Choroid plexus epithelial cell (primary cell): Measurements from ENCODE around the gene AIP.

Experiments used
- DNase-seq: peaks from one replicate; pipeline ENCODE4 v3.0.0-alpha.2; 2010; ENCODE audit warnings: low read depth
- H3K4me3 ChIP-seq: 2 replicates; pipeline ENCODE4 v1.5.1; 2011; ENCODE audit warnings: low read depth, mild to moderate bottlenecking, control low read depth, low read length, moderate library complexity
- TF ChIP-seq, protein P1 (sequence below): conservative IDR thresholded peaks from 2 replicates; pipeline ENCODE4 v1.5.1; 2011; ENCODE audit warnings: low read depth, mild to moderate bottlenecking, control low read depth, inconsistent platforms, low read length, moderate library complexity

The AIP gene

DNA sequence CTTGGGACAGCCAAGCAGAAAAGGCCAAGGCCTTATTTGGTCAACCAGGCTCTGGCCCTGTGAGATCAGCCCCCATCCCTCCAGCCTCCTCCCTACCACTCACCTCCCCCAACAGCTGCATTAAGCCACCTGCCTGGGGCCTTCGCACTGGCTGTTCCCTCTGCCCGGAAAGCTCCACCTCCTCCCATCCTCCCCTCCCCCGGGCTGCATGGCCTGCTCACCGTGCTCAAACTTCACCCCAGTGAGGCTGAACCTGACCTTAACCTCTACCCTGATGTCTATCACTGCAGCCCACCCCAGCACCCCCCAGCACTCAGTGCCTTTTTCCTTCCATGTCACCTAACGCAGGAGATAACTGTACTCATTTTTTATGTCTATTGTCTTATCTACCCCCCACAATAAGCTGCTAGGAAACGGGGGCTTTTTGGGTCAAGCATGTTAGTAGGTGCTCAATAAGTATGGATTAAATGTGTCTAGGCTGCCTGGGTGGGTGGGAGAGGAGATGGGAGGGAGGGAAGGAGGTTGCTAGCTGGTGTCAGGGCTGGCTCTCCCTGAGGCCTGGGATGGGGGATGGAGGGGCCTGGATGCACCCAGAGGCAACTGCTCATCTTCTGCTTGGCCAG is 46.3 kb upstream of the AIP start:
- no peak for DNase-seq
- TF ChIP-seq, protein P1, sequence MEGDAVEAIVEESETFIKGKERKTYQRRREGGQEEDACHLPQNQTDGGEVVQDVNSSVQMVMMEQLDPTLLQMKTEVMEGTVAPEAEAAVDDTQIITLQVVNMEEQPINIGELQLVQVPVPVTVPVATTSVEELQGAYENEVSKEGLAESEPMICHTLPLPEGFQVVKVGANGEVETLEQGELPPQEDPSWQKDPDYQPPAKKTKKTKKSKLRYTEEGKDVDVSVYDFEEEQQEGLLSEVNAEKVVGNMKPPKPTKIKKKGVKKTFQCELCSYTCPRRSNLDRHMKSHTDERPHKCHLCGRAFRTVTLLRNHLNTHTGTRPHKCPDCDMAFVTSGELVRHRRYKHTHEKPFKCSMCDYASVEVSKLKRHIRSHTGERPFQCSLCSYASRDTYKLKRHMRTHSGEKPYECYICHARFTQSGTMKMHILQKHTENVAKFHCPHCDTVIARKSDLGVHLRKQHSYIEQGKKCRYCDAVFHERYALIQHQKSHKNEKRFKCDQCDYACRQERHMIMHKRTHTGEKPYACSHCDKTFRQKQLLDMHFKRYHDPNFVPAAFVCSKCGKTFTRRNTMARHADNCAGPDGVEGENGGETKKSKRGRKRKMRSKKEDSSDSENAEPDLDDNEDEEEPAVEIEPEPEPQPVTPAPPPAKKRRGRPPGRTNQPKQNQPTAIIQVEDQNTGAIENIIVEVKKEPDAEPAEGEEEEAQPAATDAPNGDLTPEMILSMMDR: no peak
- H3K4me3 ChIP-seq: no peak overlapping the region

DNA sequence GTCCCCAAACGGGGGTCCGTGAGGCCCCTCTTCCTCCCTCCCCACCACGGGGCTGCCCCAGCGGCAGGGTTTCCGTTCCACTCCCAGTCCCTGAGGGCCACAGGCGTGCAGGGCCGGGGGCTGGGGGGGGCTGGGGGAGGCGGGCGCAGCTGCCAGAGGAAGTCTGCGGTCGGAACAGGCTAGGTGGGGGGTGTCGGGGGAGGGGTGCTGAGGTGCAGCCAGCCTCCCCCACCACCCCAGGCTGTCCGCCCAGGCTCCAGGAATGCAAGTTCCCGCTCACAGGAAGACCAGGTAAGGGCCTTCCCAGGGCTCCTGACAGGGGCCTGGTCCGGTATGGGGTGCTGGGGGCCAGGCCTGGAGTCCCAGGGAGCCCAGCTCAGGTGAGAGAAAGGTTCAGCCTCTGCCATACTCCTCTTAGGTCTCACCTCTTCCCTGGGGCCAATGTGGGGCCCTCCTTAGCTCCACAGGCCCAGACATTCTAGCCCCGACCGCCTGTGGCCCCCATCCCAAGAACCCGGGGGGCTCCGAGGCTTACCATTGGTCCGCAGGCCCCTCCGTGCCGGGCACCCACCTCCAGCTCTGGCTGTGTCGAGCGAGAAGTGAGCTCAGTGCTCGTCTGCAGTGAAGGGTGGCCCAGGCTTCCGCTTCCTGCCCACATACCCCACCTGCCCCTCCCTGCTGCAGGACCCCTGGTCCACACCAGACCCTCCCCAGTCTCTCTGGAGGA is 45.6 kb upstream of the AIP start, which contains the start of gene PTPRCAP:
TSS of gene PTPRCAP (minus strand) at position 601 of the 727 bp plus-strand sequence. CDS start at position 538, 63 bp downstream.
- no peak for DNase-seq
- no peak within 1 kb of the TSS for H3K4me3 ChIP-seq
- TF ChIP-seq, protein P1: no peak

DNA sequence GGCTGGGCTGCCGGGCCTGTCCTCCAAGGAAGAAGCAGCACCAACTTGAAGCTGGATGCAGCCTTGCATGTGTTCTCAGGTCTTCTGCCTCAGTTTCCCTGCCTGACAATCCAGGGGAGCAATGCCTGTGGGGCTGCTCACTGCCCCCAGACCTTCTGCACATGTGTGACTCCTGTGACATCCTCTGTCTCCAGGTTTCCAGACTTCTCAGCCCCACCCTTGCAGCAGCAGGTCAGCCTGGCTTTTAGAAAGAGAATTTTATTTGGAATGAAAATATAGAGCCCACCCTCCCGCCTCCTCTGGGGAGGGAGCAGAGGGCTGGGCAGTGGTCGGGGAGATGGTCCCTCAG is 45.0 kb upstream of the AIP start:
- DNase-seq: no peak
- no peak overlapping the region for H3K4me3 ChIP-seq
- TF ChIP-seq, protein P1: no peak

DNA sequence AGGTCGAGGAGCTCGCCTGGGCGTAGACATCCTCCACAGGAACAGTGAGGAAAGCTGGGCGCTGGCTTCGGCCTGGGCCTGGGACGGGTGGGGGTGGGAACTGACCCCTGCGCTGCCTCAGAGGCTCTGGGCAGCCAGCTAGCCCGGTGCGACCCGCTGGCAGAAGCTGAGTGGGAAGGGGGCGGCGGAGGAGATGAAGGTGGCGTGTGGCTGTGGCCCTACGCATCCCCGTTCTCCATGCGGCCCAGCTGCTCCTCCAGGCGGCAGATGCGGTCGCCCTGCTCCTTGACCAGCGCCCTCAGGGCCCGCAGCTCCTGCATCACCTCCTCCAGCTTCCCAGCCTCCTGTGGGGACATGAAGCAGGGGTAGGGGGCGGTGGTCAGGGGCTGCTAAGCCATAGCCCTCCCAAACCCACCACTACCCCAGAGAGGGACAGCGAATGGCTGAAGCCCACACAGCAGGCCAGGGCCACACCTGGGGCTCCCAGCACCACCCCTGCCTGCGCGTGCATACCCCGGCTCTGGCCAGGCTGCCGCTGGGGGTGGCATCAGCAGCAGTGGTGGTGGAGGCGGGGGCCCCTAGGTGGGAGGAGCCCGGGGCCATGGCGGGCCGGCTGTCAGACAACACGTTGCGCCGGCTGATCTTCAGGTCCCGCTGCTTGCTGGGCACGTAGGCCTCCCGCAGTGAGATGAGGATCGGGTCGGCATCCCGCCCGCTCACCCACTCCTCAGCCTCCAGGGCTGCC is 44.5 kb upstream of the AIP start:
- TF ChIP-seq, protein P1: no peak
- H3K4me3 ChIP-seq: no peak overlapping the region
- no peak for DNase-seq

DNA sequence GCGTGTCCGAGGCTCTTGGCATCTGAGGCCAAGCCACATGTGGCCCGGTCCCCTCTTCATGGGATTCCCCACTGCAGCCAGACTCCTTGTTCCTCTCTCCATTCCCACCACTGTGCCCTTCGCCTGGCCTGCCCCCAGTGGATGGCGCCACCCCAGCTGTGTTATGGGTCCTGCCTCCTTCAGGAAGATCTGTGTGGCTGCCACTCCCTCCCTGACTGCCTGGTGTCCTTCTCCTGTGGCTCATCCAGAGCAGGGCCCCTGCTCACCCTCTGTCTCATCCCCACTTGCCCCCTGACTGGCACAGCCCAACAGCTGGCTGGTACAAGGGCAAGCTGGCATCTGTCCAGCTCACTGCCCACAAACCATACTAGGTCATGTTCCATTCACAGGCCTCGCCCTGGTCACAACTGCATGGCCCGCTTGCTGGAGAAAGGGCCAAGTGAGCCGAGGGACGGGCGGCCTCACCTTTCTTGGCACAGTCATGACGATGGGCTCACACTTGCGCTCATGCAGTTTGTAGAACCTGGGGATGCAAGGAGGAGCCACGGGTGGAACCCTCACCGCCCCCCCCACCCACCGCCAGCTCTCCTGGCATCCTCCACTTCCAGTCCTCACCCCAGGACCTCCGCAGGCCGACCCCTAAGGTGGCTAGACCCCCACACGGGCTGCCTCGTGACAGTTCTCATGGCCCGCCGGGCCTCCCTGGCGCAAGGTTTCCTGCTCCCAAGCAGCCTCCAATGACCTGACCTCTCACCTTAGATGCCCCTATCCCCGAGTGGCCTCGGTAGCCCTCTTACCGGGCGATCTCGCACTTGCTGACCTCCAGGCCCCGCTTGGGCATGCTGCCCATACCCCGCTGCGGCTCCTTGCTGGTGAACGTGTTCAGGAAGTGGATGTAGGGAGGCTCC is 43.3 kb upstream of the AIP start:
- no peak for DNase-seq
- H3K4me3 ChIP-seq: no peak overlapping the region
- TF ChIP-seq, protein P1: peak; percentile 22

DNA sequence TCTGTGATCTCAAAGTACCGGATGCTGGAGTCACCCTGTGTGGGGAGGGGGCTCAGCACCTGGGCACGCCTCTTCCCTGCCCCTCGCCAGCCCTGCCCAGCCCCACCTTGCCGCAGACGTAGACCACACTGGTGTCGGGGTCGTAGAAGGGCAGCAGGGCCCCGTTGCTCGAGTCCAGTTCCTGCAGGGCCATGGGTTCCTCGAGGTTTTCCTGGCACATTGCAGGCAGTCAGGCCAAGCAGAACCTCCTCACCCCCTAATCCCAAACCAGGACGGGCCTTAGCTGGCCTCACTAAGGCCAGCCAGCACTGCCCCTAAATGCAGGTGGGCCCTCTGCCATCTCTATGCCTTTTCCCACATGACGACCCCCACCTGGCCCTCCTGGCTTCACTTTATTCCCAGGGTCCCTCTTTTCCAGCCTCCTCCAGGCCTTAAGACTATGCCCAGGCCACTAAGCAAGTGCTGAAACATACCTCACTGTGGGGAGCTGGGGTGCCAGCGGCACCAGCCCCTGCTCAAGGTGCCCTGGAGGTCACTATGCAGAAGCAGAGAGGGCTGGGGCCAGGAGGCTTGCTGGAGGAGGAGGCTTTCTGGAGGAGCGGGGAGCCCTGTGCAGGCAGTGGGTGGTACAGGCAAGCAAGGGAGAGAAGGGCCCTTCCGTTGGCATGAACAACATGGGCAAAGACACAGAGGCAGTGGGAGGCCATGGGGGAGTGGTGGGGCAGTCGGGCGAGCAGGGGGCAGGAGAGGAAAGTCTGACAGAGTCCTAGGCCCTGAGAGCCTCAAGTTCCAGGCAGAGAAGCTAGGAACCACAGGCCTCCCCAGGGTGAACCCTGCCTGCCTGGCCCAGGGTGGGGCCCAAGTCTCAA is 42.4 kb upstream of the AIP start:
- H3K4me3 ChIP-seq: no peak overlapping the region
- DNase-seq: no peak
- TF ChIP-seq, protein P1: no peak
